Liver (tissue), 9 donors: ENCODE data around the gene CARD11. TPM values are rescaled to one million over a fixed set of nuclear protein-coding genes. Genes with fewer than 3 reads are reported as not detected.

Experiments used
- DNase-seq: peaks from one replicate; pipeline ENCODE4 v3.0.0-alpha.2; 2017; ENCODE audit warnings: low spot score
- H3K27ac ChIP-seq, 2 donors: one replicate each; pipeline ENCODE4 v1.7.0; 2013; ENCODE audit warnings: inconsistent platforms in 2 of 2, low read length in 2 of 2, control low read depth in 1 of 2, low read depth in 1 of 2, mild to moderate bottlenecking in 1 of 2
- H3K27me3 ChIP-seq, 4 donors: one replicate each; pipeline versions ENCODE4 v1.6.1 to v1.7.0; 2013; ENCODE audit warnings: low read length in 3 of 4, inconsistent platforms in 1 of 4, mild to moderate bottlenecking in 1 of 4, moderate library complexity in 1 of 4; ENCODE audit not compliant: control insufficient read depth in 4 of 4, insufficient read depth in 4 of 4
- H3K36me3 ChIP-seq, 4 donors: one replicate each; pipeline versions ENCODE4 v1.6.1 to v1.7.0; 2013; ENCODE audit warnings: low read length in 3 of 4, mild to moderate bottlenecking in 3 of 4, low read depth in 1 of 4, moderate library complexity in 1 of 4; ENCODE audit not compliant: control insufficient read depth in 4 of 4, insufficient read depth in 3 of 4
- H3K4me1 ChIP-seq, 4 donors: one replicate each; pipeline versions ENCODE4 v1.6.1 to v1.7.0; 2013; ENCODE audit warnings: low read length in 3 of 4, mild to moderate bottlenecking in 3 of 4, moderate library complexity in 1 of 4; ENCODE audit not compliant: control insufficient read depth in 4 of 4, insufficient read depth in 4 of 4
- H3K4me3 ChIP-seq, 3 donors: one replicate each; pipeline versions ENCODE4 v1.6.1 to v1.7.0; 2013; ENCODE audit warnings: low read length in 3 of 3, control low read depth in 1 of 3, low read depth in 1 of 3, mild to moderate bottlenecking in 1 of 3
- H3K9ac ChIP-seq, 2 donors: one replicate each; pipeline ENCODE4 v1.7.0; 2013; ENCODE audit warnings: low read length in 2 of 2, mild to moderate bottlenecking in 2 of 2, moderate library complexity in 2 of 2, control low read depth in 1 of 2, low read depth in 1 of 2
- H3K9me3 ChIP-seq, 4 donors: one replicate each; pipeline versions ENCODE4 v1.6.1 to v1.7.0; 2013; ENCODE audit warnings: low read length in 3 of 4; ENCODE audit not compliant: control insufficient read depth in 4 of 4
- ATF3 ChIP-seq: IDR thresholded peaks from 2 replicates; pipeline ENCODE4 v1.6.1; 2016; ENCODE audit warnings: antibody characterized with exemption
- CTCF ChIP-seq: fragments of 150-350 bp; IDR thresholded peaks from 2 replicates; pipeline ENCODE4 v1.5.1; 2017; ENCODE audit warnings: improper control_type of control experiment, low read depth, low read length; ENCODE audit not compliant: missing input control
- EGR1 ChIP-seq, 2 donors: IDR thresholded peaks; 2 replicates each; pipeline ENCODE4 v1.6.1; 2016 to 2018; ENCODE audit warnings: antibody characterized with exemption in 2 of 2, low read depth in 2 of 2
- HNF4A ChIP-seq, 2 donors: conservative IDR thresholded peaks; 2 replicates each; pipeline ENCODE4 v1.6.1; 2016; ENCODE audit warnings: antibody characterized with exemption in 2 of 2, mild to moderate bottlenecking in 2 of 2
- HNF4G ChIP-seq: IDR thresholded peaks from 2 replicates; pipeline ENCODE4 v1.6.1; 2016; ENCODE audit warnings: antibody characterized with exemption
- JUND ChIP-seq, 2 donors: IDR thresholded peaks; 2 replicates each; pipeline ENCODE4 v1.6.1; 2016; ENCODE audit warnings: antibody characterized with exemption in 2 of 2
- NR2F2 ChIP-seq: IDR thresholded peaks from 2 replicates; pipeline ENCODE4 v1.6.1; 2016; ENCODE audit warnings: antibody characterized with exemption
- RAD21 ChIP-seq, 2 donors: IDR thresholded peaks; 2 replicates each; pipeline ENCODE4 v1.6.1; 2016; ENCODE audit warnings: antibody characterized with exemption in 2 of 2, mild to moderate bottlenecking in 2 of 2
- RXRA ChIP-seq, 2 donors: IDR thresholded peaks; 2 replicates each; pipeline ENCODE4 v1.6.1; 2017 to 2018; ENCODE audit warnings: antibody characterized with exemption in 2 of 2, mild to moderate bottlenecking in 1 of 2
- SP1 ChIP-seq: IDR thresholded peaks from 2 replicates; pipeline ENCODE4 v1.6.1; 2018; ENCODE audit warnings: antibody characterized with exemption, mild to moderate bottlenecking
- TAF1 ChIP-seq: conservative IDR thresholded peaks from 2 replicates; pipeline ENCODE4 v1.6.1; 2016; ENCODE audit warnings: antibody characterized with exemption, mild to moderate bottlenecking
- YY1 ChIP-seq: IDR thresholded peaks from 2 replicates; pipeline ENCODE4 v1.6.1; 2016; ENCODE audit warnings: antibody characterized with exemption, mild to moderate bottlenecking
- ZBTB33 ChIP-seq: IDR thresholded peaks from 2 replicates; pipeline ENCODE4 v1.6.1; 2016; ENCODE audit warnings: antibody characterized with exemption
- WGBS: extraction: QIAGEN DNeasy Blood & Tissue Kit; methylation state at CpG from one replicate; pipeline ENCODE4 v1.1.7; 2013; 5-methylcytosine and 5-hydroxymethylcytosine counted together
- polyA plus RNA-seq, 2 donors: library from polyadenylated mRNA; stranded (reverse) in 1 of 2; unstranded in 1 of 2; fragments of 200-250 nt in 1 of 2; fragments of >200 nt in 1 of 2; fragmentation: Nextera tagmentation in 1 of 2; extraction: Ambion mirVana in 1 of 2; gene quantifications; one replicate each; pipeline versions ENCODE4 v1.2.1 to v1.2.3, GENCODE V29; 2013 to 2015
- total RNA-seq, 2 donors: library from RNA; depleted of rRNA; stranded (reverse); fragments of >200 nt; gene quantifications; one replicate each; pipeline ENCODE4 v1.2.3, GENCODE V29; 2014
- TF ChIP-seq, protein P1 (sequence below): IDR thresholded peaks from 2 replicates; pipeline ENCODE4 v1.6.1; 2016; ENCODE audit warnings: antibody characterized with exemption, mild to moderate bottlenecking
- donor health status: healthy.
- donor health status: healthy.
- donor health status: healthy.
- donor health status: healthy.
- donor health status: healthy.

Gene CARD11
- total and polyA plus RNA-seq, 4 donors = 0.42 to 1.3 (median 0.83) TPM

GRCh38 chr7:2979201-2979631 lies 64.5 kb downstream of the CARD11 start (continued):
- TF ChIP-seq, protein P1, sequence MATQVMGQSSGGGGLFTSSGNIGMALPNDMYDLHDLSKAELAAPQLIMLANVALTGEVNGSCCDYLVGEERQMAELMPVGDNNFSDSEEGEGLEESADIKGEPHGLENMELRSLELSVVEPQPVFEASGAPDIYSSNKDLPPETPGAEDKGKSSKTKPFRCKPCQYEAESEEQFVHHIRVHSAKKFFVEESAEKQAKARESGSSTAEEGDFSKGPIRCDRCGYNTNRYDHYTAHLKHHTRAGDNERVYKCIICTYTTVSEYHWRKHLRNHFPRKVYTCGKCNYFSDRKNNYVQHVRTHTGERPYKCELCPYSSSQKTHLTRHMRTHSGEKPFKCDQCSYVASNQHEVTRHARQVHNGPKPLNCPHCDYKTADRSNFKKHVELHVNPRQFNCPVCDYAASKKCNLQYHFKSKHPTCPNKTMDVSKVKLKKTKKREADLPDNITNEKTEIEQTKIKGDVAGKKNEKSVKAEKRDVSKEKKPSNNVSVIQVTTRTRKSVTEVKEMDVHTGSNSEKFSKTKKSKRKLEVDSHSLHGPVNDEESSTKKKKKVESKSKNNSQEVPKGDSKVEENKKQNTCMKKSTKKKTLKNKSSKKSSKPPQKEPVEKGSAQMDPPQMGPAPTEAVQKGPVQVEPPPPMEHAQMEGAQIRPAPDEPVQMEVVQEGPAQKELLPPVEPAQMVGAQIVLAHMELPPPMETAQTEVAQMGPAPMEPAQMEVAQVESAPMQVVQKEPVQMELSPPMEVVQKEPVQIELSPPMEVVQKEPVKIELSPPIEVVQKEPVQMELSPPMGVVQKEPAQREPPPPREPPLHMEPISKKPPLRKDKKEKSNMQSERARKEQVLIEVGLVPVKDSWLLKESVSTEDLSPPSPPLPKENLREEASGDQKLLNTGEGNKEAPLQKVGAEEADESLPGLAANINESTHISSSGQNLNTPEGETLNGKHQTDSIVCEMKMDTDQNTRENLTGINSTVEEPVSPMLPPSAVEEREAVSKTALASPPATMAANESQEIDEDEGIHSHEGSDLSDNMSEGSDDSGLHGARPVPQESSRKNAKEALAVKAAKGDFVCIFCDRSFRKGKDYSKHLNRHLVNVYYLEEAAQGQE = no peak

- Histone ChIP-seq H3K9ac (no peak overlapping the region), H3K4me3 (no peak overlapping the region), H3K4me1 (peaks cover 0 to 3% (median 0%) of the 10 kb centered on the region in 4 donors), H3K27ac (no peak overlapping the region), H3K27me3 (peaks cover 0 to 5% (median under 1%) of the 10 kb centered on the region in 4 donors), H3K36me3 (no peaks in the 10 kb centered on the region), H3K9me3 (peaks cover 0 to 3% (median under 1%) of the 10 kb centered on the region in 4 donors)
- 12% methylated on average over 15 of the region's 15 CpGs for WGBS
- DNase-seq = no peak
- no peak for TF ChIP-seq HNF4A (conservative IDR thresholded peaks at IDR 0.05)
- TF ChIP-seq RAD21 (IDR thresholded peaks at IDR 0.05) = no peak
- no peak for TF ChIP-seq SP1
- no peak for TF ChIP-seq CTCF
- no peak for TF ChIP-seq EGR1 (IDR thresholded peaks at IDR 0.05; ENCODE audit: low read depth in 2 of 2)
- TF ChIP-seq, protein P1 = no peak
- no peak for TF ChIP-seq HNF4G
These were observed 65.3 kb downstream of the CARD11 start for GRCh38 chr7:2978408-2978807.

GRCh38 chr7:2975821-2976371 lies 67.8 kb downstream of the CARD11 start:
- H3K27ac ChIP-seq = no peak overlapping the region
- 65% methylated on average over 11 of the region's 11 CpGs for WGBS
- TF ChIP-seq NR2F2 (no peak), CTCF (no peak), YY1 (no peak), RXRA (IDR thresholded peaks at IDR 0.05) (no peak), HNF4A (conservative IDR thresholded peaks at IDR 0.05) (no peak), JUND (IDR thresholded peaks at IDR 0.05) (no peak), ATF3 (no peak), ZBTB33 (no peak), TAF1 (no peak)

More at GRCh38 chr7:2975821-2976371, 67.8 kb downstream of the CARD11 start:
- Histone ChIP-seq H3K9ac (no peak overlapping the region), H3K9me3 (peaks cover 0 to under 1% (median 0%) of the 10 kb centered on the region in 4 donors), H3K36me3 (no peaks in the 10 kb centered on the region), H3K4me1 (peaks cover 0 to 3% (median 0%) of the 10 kb centered on the region in 4 donors), H3K27me3 (peaks cover 0 to 2% (median under 1%) of the 10 kb centered on the region in 4 donors), H3K4me3 (no peak overlapping the region)
- no peak for DNase-seq
